NCI-H345 treated with DMSO at 0.1 percent for 48 hours (cell line): ENCODE data around the gene ZHX3.
"Not testable (repeated sequence)": the region's sequence is repeated elsewhere in the genome, so short reads cannot be mapped to it uniquely, and the experiment has no call there.

Experiments used
- DNase-seq: peaks from one replicate; lab custom pipeline; 2025; ENCODE audit not compliant: unreplicated experiment; lab: John Stamatoyannopoulos, UW

Gene ZHX3

GRCh38 chr20:41331731-41332130 lies 14.2 kb upstream of the ZHX3 start:
- DNase-seq, result no peak

- DNase-seq, result no peak
These were observed 13.4 kb upstream of the ZHX3 start for GRCh38 chr20:41330941-41331340.

GRCh38 chr20:41330343-41330720 lies 12.8 kb upstream of the ZHX3 start:
- DNase-seq, result no peak

DNA sequence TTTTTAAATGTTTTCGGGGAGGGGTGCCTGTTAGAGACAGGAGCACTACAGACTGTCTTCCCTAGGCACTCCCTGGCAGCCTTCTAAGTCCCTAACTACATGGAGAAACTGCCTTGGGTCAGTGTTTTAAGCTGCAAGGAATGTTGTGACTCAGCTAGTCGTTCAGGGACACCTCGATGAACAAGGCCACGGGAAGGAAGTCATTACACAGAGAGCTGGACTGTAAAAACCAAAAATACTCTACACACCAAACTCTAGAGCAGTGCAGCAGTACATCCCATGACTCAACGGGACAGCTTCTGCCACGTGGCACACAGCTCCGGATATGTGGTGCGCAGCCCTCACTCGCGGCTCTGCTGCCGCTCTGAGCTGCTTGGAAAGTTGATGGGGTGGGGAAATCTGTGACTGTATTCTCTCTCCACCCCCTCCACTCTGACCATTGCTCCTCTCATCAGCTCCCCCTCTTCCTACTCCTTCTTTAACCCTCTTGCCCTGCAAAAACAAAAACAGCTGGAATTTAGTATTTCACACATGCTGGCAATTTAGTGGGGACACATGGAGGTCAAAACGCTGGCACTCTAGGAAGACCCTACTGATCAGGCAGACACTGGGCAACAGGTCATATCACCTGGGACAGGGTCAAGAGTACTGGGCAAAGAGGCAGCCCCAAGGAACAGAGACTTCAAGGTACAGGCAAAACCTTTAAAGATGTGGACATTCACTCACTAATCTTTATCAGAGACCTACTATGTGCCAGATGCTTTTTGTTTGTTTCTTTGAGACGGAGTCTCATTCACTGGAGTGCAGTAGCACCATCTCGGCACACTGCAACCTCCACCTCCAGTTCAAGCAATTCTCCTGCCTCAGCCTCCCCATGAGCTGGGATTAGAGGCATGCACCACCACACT lies 12.2 kb upstream of the ZHX3 start:
- DNase-seq, result no peak

- DNase-seq, result no peak
These were observed 9.6 kb upstream of the ZHX3 start for GRCh38 chr20:41327178-41327577.

DNA sequence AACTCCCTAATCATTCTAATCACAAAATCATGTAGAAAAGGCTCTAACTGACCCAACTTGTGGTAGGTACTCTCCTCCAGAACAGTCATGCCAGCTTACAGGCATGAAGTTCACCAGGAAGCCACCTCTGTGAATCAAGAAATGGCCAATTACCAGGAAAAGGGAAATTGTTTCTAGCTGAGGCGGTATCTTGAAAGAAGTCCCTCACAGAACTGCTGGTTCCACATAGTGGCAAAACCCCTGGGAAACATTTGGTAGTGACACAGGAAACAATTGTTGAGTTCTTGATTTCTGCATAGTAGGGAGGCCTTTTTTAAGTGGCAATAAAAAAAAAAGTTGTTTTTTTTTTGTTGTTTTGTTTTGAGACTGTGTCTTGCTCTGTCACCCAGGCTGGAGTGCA lies 3.4 kb upstream of the ZHX3 start:
- no peak for DNase-seq

GRCh38 chr20:41320441-41320840 lies 2.9 kb upstream of the ZHX3 start:
- DNase-seq, result no peak

DNA sequence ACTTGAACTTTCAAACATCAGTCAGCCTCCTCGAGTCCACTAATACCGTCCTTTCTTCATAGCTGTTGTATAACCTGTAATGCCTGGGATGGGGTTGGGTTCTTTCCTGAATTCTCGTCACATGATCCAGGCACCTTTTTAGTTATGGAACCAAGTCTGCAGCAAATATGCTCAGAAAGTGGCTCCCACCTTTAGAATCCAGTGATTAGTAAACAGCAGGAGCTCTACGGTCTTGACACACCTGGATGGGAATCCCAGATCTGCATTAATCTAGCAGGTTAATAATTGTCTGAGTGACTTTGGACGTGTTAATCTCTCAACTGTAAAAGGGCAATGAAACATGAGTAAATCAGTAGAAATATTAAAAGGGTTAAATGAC lies 729 bp upstream of the ZHX3 start:
- no peak for DNase-seq

DNA sequence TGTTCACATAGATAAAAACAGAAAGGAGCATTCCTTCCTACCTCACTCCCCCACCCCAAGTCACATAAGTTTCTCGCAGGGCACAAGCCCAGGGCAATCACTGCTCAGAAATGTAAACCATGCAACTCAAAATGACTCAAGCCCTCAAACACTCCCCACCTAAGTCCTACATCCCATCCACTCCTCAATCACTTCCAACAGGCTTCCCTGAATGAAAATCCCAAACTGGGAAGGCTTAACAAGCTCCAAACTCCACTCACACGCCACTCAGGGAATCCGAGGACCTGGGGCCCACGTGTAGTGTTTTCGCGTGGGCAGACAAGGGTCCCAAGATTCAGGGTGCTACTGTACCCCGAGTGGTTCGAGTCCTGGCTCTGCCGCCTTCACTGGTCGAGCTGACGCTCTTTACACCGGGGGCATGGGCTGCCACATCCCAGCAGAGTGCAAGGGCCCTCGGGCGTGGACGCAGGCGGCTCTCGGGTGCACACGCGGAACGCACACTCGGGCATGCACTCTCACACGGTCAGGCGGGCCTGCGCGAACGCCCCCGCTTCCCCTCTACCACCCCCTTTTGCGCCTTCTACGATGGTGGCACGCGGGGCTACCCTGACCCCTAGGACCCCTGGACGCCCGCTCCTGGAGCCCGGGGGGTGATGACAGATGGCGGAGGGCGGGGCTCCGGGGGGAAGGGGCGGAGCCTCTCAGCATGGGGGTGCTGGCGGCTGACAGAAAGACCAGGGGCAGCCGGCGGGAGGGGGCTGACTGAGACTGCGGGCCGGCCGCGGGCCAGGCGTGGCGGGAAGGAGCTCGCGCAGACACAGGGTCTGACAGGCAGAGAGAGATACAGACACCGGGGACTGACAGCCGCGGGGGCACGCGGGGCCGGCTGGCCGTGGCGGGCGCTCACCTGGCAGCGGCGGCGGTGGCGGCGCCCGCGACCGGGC lies 657 bp downstream of the ZHX3 start:
- DNase-seq, result peak; percentile 27

DNA sequence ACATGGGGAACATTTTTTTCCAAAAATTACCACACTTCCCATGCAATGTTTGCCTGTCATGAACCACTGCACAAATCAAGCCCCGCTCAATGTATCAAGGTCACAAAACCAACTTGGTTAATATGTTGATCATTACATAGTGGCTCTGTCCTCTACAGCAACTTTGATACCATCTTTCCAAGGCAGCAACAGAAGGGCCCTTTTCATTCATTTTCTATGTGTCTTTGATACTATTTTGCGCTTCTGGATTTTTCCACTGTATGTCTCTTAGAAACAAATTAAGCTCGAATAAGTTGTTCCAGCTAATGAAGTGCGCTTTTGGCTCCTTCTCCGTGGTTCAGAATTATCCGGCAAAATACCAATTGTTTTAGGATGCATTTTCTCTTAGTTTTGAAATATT lies 1.5 kb downstream of the ZHX3 start:
- no peak for DNase-seq

- no peak for DNase-seq
These were observed 3.1 kb downstream of the ZHX3 start for GRCh38 chr20:41314386-41314785.

GRCh38 chr20:41312009-41312408 lies 5.5 kb downstream of the ZHX3 start:
- DNase-seq, result not testable (repeated sequence)

DNA sequence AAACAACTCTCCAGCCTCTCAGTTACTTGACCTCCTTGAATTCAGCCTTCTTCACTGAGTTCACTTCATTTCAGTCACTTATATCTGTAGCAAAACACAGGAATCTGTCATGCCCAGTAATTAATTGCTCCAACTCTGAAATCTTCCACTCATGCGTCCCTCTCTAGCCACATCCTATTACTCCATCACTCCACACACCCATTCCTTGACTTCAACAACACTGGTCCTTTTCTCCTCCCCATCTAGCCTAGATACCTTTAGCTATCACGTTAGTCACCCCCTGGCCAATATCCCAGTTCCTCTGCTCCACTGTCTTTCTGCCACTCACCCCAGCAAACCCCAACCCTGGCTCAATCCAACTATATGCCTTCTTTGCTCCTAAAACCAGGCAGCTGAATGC lies 7.7 kb downstream of the ZHX3 start:
- DNase-seq, result no peak

- no peak for DNase-seq
These were observed 8.7 kb downstream of the ZHX3 start for GRCh38 chr20:41308726-41309413.

DNA sequence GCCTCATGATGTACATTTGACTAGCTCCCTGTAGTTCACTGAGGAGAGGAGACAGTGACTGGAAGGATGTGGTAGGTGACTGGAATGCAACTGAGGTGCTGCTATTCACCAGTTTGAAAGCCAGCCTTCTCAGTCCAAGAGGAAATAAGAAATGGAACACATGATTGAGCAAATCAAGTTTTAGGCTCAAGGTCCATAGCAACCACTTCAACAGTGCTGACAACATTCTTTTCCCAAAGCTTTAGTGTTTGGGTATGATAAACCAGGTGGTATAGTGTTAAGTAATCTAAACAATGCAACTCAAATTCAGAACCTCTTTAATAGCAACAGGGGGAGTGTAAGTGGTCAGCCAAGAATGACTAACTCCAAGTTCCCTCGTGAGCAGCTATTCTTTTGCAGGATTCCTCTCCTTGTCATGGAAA lies 9.2 kb downstream of the ZHX3 start:
- no peak for DNase-seq

DNA sequence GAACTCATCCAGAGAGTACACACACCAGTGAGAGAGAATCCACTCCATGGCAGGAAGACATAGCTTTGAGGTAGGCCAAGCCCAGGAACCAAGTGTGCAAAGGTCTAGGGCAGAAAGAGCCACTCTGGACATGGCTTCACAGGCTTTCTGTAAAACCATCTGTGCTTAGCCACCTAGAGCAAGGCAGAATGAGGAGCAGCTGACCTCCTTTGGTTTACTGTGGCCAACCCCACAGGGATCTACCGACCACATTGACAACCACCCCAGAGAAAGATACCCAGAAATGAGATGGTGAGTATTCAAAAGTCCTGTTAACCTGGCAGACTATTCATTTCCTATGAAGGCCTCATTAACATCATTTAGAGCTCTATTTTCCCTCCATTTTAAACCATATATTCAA lies 10.5 kb downstream of the ZHX3 start:
- DNase-seq, result no peak

DNA sequence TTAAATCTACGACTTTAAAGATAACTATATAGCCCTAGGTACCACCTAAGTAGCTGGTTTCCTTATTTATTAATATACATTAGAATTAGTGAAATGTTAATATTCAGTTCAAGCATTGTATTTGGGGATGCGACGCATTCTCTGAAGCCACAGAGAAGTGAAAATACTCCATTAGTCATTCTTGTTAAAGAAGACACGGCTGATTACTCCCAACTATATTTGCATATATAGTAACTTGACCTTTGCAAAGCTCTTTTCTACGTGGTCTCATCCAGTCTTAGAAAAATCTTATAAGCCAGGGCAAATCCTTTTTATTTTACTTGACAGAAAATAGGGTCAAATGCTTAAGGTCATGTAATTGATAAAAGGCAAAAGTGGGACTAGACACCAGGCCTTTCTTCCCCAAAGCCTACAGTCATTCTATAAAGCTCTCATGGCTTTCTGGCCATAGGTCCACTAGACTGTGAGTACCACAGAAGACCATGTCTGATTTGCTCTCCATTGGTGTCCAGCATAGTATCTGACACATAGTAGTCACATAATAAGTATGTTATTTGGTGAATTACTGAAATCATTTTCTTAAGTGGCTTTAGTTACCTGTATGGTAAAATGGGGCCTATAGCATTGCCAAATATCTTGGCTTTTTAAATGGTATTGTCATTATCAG lies 11.3 kb downstream of the ZHX3 start:
- DNase-seq, result no peak

DNA sequence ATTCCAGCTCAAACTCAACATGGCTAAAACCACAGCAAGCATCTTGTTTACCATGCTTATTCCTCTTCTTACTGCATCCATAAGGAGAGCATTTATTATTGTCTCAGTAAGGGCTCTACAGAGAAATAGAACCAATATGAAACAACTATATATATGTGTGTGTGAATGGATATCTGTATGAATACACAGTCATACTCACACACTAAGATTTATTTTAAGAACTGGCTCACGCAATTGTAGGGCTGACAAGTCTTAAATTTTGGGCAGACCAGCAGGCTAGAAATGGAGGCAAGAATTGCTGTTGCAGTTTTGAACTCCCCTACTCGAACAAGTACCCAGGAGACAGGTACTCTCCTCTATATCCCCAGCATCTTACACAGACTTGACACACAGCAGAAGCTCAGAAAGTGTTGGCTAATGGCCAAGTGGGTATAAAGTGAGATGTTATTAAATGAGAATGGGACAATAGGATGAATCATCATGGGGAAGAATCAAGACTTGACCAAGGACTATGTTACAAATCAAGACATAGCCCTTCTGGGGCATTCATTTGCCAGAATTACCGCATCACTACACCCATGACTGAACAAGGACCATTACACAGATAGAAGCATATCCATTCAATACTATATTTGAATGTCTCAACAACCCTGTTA lies 13.0 kb downstream of the ZHX3 start:
- no peak for DNase-seq

- DNase-seq, result no peak
These were observed 13.5 kb downstream of the ZHX3 start for GRCh38 chr20:41304002-41304401.

- DNase-seq, result no peak
These were observed 16.6 kb downstream of the ZHX3 start for GRCh38 chr20:41300886-41301285.
